DND-41 (cell line): ENCODE results near the gene ATAD3B.
"Not testable (repeated sequence)": the region's sequence is repeated elsewhere in the genome, so short reads cannot be mapped to it uniquely, and the experiment has no call there.

ENCODE experiments used
- ATAC-seq: fragments of 200-7000 bp; cut with Tn5 transposase; 3 replicates; pipeline ENCODE4 v1.9.1; 2021; ENCODE audit warnings: low read depth; ENCODE audit not compliant: insufficient read depth
- DNase-seq: peaks from one replicate; pipeline ENCODE4 v3.0.0-alpha.2; 2020
- H2AFZ ChIP-seq: 2 replicates; pipeline ENCODE4 v1.6.0; 2012; ENCODE audit warnings: low read depth, low read length
- H3K27ac ChIP-seq: 2 replicates; pipeline ENCODE4 v1.5.1; 2012; ENCODE audit warnings: low read length, inconsistent platforms
- H3K27me3 ChIP-seq: fragments of 200-600 bp; sonication (generic); 2 replicates; pipeline ENCODE4 v1.6.0; 2012; ENCODE audit warnings: low read length, mild to moderate bottlenecking, inconsistent platforms; ENCODE audit not compliant: insufficient read depth, poor library complexity
- H3K36me3 ChIP-seq: 2 replicates; pipeline ENCODE4 v1.5.1; 2012; ENCODE audit warnings: low read length, inconsistent platforms; ENCODE audit not compliant: insufficient read depth
- H3K4me1 ChIP-seq: 2 replicates; pipeline ENCODE4 v1.5.1; 2012; ENCODE audit warnings: mild to moderate bottlenecking, low read length; ENCODE audit not compliant: insufficient read depth
- H3K4me2 ChIP-seq: 2 replicates; pipeline ENCODE4 v1.6.0; 2012; ENCODE audit warnings: mild to moderate bottlenecking, moderate library complexity, low read length, inconsistent platforms; ENCODE audit not compliant: insufficient read depth
- H3K4me3 ChIP-seq, 2 experiments: fragments of 200-600 bp in 1 of 2; shearing (Covaris generic) in 1 of 2; 2 replicates each; pipeline ENCODE4 v1.5.1; 2012 to 2016; ENCODE audit warnings: inconsistent platforms in 2 of 2, low read length in 2 of 2, mild to moderate bottlenecking in 2 of 2, low read depth in 1 of 2, moderate library complexity in 1 of 2
- H3K79me2 ChIP-seq: 2 replicates; pipeline ENCODE4 v1.6.0; 2012; ENCODE audit warnings: low read length, inconsistent platforms; ENCODE audit not compliant: insufficient read depth
- H3K9ac ChIP-seq: 2 replicates; pipeline ENCODE4 v1.6.0; 2012; ENCODE audit warnings: low read depth, mild to moderate bottlenecking, inconsistent platforms, low read length, moderate library complexity
- H3K9me3 ChIP-seq: 2 replicates; pipeline ENCODE4 v1.5.1; 2012; ENCODE audit warnings: low read length, moderate library complexity, mild to moderate bottlenecking, inconsistent platforms; ENCODE audit not compliant: insufficient read depth, severe bottlenecking
- H4K20me1 ChIP-seq: 2 replicates; pipeline ENCODE4 v1.6.0; 2012; ENCODE audit warnings: low read length; ENCODE audit not compliant: insufficient read depth
- EZH2 ChIP-seq: IDR thresholded peaks from 3 replicates; pipeline ENCODE4 v1.6.1; 2012; ENCODE audit warnings: borderline replicate concordance, low read depth, mild to moderate bottlenecking, moderate library complexity, low read length, inconsistent platforms; ENCODE audit not compliant: severe bottlenecking
- TF ChIP-seq, protein P1 (sequence below): IDR thresholded peaks from 2 replicates; pipeline ENCODE4 v1.5.1; 2012; ENCODE audit warnings: borderline replicate concordance, low read length, moderate library complexity, mild to moderate bottlenecking; ENCODE audit not compliant: poor library complexity, severe bottlenecking; ENCODE audit errors: extremely low read depth

Gene ATAD3B

GRCh38 chr1:1517973-1518620 lies 46.5 kb downstream of the ATAD3B start:
- Histone ChIP-seq H3K4me3 (no peak overlapping the region), H4K20me1 (peaks cover 14% of the 10 kb centered on the region; the same call in 1 of the 2 replicates), H3K27me3 (no peaks in the 10 kb centered on the region), H3K9ac (no peak overlapping the region), H3K27ac (no peak overlapping the region), H3K36me3 (peaks cover 57% of the 10 kb centered on the region), H3K79me2 (peaks cover 26% of the 10 kb centered on the region), H3K4me2 (no peak overlapping the region), H2AFZ (no peak overlapping the region), H3K9me3 (no peaks in the 10 kb centered on the region), H3K4me1 (peaks cover 10% of the 10 kb centered on the region; the same call in 1 of the 2 replicates)
- TF ChIP-seq, protein P1, sequence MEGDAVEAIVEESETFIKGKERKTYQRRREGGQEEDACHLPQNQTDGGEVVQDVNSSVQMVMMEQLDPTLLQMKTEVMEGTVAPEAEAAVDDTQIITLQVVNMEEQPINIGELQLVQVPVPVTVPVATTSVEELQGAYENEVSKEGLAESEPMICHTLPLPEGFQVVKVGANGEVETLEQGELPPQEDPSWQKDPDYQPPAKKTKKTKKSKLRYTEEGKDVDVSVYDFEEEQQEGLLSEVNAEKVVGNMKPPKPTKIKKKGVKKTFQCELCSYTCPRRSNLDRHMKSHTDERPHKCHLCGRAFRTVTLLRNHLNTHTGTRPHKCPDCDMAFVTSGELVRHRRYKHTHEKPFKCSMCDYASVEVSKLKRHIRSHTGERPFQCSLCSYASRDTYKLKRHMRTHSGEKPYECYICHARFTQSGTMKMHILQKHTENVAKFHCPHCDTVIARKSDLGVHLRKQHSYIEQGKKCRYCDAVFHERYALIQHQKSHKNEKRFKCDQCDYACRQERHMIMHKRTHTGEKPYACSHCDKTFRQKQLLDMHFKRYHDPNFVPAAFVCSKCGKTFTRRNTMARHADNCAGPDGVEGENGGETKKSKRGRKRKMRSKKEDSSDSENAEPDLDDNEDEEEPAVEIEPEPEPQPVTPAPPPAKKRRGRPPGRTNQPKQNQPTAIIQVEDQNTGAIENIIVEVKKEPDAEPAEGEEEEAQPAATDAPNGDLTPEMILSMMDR = no peak
- DNase-seq (no peak), ATAC-seq (no peak)

DNA sequence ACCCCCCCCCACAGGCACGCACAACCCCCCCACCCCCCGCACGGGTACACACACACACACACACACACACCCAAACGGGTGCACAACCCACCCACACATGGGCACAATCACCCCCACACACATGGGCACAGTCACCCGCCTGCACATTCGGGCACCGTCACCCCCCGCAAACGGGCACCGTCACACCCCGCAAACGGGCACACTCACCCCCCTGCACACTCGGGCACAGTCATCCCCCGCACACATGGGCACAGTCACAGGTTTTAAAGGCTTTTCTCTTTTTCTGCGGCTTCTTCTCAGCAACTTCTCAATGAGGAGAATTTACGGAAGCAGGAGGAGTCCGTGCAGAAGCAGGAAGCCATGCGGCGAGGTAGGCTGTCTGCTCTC lies 47.0 kb downstream of the ATAD3B start:
- H3K9me3 ChIP-seq, H3K4me3 ChIP-seq, H3K9ac ChIP-seq, H3K4me2 ChIP-seq, H3K27me3 ChIP-seq, H3K27ac ChIP-seq, DNase-seq, H2AFZ ChIP-seq, ATAC-seq, H3K4me1 ChIP-seq: not testable (repeated sequence)
- Histone ChIP-seq H4K20me1 (peaks cover 14% of the 10 kb centered on the region; the same call in 1 of the 2 replicates), H3K36me3 (peaks cover 63% of the 10 kb centered on the region), H3K79me2 (peaks cover 23% of the 10 kb centered on the region)

DNA sequence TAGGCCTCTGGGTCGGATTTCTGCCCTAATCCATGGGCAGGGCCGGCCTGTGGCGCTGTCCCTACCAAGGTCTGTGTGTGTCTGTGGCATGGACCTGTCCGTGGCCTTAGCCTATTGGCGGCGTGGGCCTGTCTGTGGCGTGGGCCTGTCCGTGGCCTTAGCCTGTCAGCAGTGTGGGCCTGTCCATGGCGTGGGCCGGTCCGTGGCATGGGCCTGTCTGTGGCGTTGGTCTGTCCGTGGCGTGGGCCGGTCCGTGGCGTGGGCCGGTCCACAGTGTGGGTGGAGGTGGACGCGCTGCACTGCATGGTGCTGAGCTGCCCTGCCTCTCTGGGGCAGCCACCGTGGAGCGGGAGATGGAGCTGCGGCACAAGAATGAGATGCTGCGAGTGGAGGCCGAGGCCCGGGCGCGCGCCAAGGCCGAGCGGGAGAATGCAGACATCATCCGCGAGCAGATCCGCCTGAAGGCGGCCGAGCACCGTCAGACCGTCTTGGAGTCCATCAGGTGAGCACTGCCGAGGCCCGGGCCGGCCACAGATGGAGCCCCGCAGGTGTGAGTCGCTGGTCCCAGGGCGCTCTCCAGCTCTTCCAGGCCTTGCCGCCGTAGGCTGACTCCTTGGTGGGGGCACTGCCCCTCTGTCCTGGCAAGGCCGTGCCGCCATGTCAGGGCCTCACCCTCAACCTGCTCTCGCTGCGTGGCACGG lies 48.4 kb downstream of the ATAD3B start:
- not testable (repeated sequence) for H3K4me3 ChIP-seq, H3K9ac ChIP-seq, H3K4me2 ChIP-seq, H2AFZ ChIP-seq, H3K27ac ChIP-seq, H3K4me1 ChIP-seq, H3K9me3 ChIP-seq, DNase-seq, H3K27me3 ChIP-seq, ATAC-seq
- H3K79me2 ChIP-seq = peaks cover 11% of the 10 kb centered on the region
- peaks cover 11% of the 10 kb centered on the region; the same call in 1 of the 2 replicates for H4K20me1 ChIP-seq
- peaks cover 64% of the 10 kb centered on the region for H3K36me3 ChIP-seq

DNA sequence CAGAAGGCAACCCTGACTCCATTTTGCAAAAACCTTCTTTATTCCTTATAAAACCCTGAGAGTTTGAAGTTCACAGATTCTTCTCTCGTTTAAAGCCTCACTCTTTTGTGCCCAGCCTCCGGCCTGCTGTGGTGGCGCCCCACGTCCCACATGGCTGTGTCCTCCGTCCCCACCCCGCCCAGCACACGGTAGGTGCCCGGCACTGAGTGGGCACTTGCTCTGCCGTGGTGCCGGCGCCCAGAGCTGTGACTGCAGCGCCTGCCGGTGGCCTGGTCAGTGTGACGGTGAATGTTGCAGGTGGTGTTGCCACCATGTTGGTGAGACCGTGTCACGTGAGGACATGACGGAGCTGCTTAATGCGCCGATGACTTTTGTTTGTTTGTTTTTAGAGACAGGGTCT lies 49.8 kb downstream of the ATAD3B start:
- no peaks in the 10 kb centered on the region for H3K4me1 ChIP-seq
- TF ChIP-seq, protein P1 = no peak
- no peak for TF ChIP-seq EZH2
- H2AFZ ChIP-seq = no peak overlapping the region
- no peak overlapping the region for H3K4me3 ChIP-seq
- no peak overlapping the region for H3K27ac ChIP-seq
- peaks cover 5% of the 10 kb centered on the region; the same call in 1 of the 2 replicates for H4K20me1 ChIP-seq
- H3K27me3 ChIP-seq = no peaks in the 10 kb centered on the region
- peaks cover 69% of the 10 kb centered on the region for H3K36me3 ChIP-seq
- H3K9me3 ChIP-seq = no peaks in the 10 kb centered on the region
- H3K79me2 ChIP-seq = peaks cover 3% of the 10 kb centered on the region; the same call in 1 of the 2 replicates
- ATAC-seq = no peak
- no peak for DNase-seq
- no peak overlapping the region for H3K4me2 ChIP-seq
- H3K9ac ChIP-seq = no peak overlapping the region

GRCh38 chr1:1522536-1522935 lies 51.0 kb downstream of the ATAD3B start:
- H3K4me3 ChIP-seq, H3K79me2 ChIP-seq, H3K27me3 ChIP-seq, H3K4me1 ChIP-seq, H3K27ac ChIP-seq, H3K9me3 ChIP-seq, ATAC-seq, H2AFZ ChIP-seq, H4K20me1 ChIP-seq, DNase-seq, H3K9ac ChIP-seq, H3K4me2 ChIP-seq: not testable (repeated sequence)
- peaks cover 69% of the 10 kb centered on the region for H3K36me3 ChIP-seq

GRCh38 chr1:1523226-1523625 lies 51.7 kb downstream of the ATAD3B start:
- not testable (repeated sequence) for H3K27me3 ChIP-seq, H3K9ac ChIP-seq, H3K79me2 ChIP-seq, H3K9me3 ChIP-seq, H4K20me1 ChIP-seq, H3K4me2 ChIP-seq, H3K27ac ChIP-seq, H2AFZ ChIP-seq, H3K4me1 ChIP-seq, ATAC-seq, H3K4me3 ChIP-seq, DNase-seq
- H3K36me3 ChIP-seq = peaks cover 69% of the 10 kb centered on the region
